Smooth muscle cell (in vitro differentiated cells): ENCODE measurements around the gene ANKFY1. TPM values are rescaled to one million over a fixed set of nuclear protein-coding genes. Genes with fewer than 3 reads are reported as not detected.
A peak's percentile ranks its signal among the peaks of the same experiment; 100 is the strongest.

Experiments
- DNase-seq: peaks from one replicate; lab custom pipeline; 2025; ENCODE audit not compliant: unreplicated experiment; lab: John Stamatoyannopoulos, UW
- H2AFZ ChIP-seq: fragments of 200-600 bp; sonication (generic); 2 replicates; pipeline ENCODE4 v1.6.0; 2016; ENCODE audit warnings: antibody characterized with exemption, low read depth, mild to moderate bottlenecking
- H3F3A ChIP-seq: fragments of 200-600 bp; sonication (generic); 2 replicates; pipeline ENCODE4 v1.6.0; 2017; ENCODE audit warnings: antibody characterized with exemption, low read depth
- H3K27ac ChIP-seq: fragments of 200-600 bp; sonication (generic); 2 replicates; pipeline ENCODE4 v1.5.1; 2016; ENCODE audit warnings: low read depth, mild to moderate bottlenecking
- H3K27me3 ChIP-seq: fragments of 200-600 bp; sonication (generic); 2 replicates; pipeline ENCODE4 v1.6.1; 2016; ENCODE audit warnings: low read depth, mild to moderate bottlenecking
- H3K36me3 ChIP-seq: fragments of 200-600 bp; sonication (generic); 2 replicates; pipeline ENCODE4 v1.5.1; 2016; ENCODE audit warnings: low read depth
- H3K4me1 ChIP-seq: fragments of 200-600 bp; sonication (generic); 2 replicates; pipeline ENCODE4 v1.5.1; 2016; ENCODE audit warnings: low read depth
- H3K4me2 ChIP-seq: fragments of 200-600 bp; sonication (generic); 2 replicates; pipeline ENCODE4 v1.6.0; 2016; ENCODE audit warnings: mild to moderate bottlenecking
- H3K4me3 ChIP-seq: fragments of 200-600 bp; sonication (generic); 2 replicates; pipeline ENCODE4 v1.5.1; 2016; ENCODE audit warnings: mild to moderate bottlenecking
- H3K79me2 ChIP-seq: fragments of 200-600 bp; sonication (generic); 2 replicates; pipeline ENCODE4 v1.6.0; 2016; ENCODE audit warnings: low read depth, mild to moderate bottlenecking
- H3K9ac ChIP-seq: fragments of 200-600 bp; sonication (generic); 2 replicates; pipeline ENCODE4 v1.6.0; 2016; ENCODE audit warnings: low read depth
- H3K9me3 ChIP-seq: fragments of 200-600 bp; sonication (generic); replicated peaks from 2 replicates; pipeline ENCODE4 v1.5.1; 2016; ENCODE audit warnings: low read depth
- H4K20me1 ChIP-seq: fragments of 200-600 bp; sonication (generic); 2 replicates; pipeline ENCODE4 v1.6.0; 2016; ENCODE audit warnings: low read depth
- WGBS: methylation state at CpG from one replicate; pipeline ENCODE4 v1.1.7; 2016; ENCODE audit warnings: low lambda C conversion rate; 5-methylcytosine and 5-hydroxymethylcytosine counted together
- polyA plus RNA-seq: library from polyadenylated mRNA; unstranded; fragments of >200 nt; fragmentation: Nextera tagmentation; extraction: Ambion mirVana; gene quantifications from 2 replicates; pipeline ENCODE4 v1.2.1, GENCODE V29; 2016
- total RNA-seq: library from RNA; depleted of rRNA; stranded (reverse); fragments of >200 nt; gene quantifications from 2 replicates; pipeline ENCODE4 v1.2.3, GENCODE V29; 2014
- TF ChIP-seq, protein P1 (sequence below): fragments of 200-600 bp; sonication (generic); IDR thresholded peaks from 2 replicates; pipeline ENCODE4 v1.5.1; 2017; ENCODE audit warnings: borderline replicate concordance, mild to moderate bottlenecking, antibody characterized with exemption; ENCODE audit not compliant: insufficient read depth, poor library complexity, severe bottlenecking

Gene ANKFY1
- total and polyA plus RNA-seq, 2 experiments from 2014 or later: 11.5 to 26.3 TPM

DNA sequence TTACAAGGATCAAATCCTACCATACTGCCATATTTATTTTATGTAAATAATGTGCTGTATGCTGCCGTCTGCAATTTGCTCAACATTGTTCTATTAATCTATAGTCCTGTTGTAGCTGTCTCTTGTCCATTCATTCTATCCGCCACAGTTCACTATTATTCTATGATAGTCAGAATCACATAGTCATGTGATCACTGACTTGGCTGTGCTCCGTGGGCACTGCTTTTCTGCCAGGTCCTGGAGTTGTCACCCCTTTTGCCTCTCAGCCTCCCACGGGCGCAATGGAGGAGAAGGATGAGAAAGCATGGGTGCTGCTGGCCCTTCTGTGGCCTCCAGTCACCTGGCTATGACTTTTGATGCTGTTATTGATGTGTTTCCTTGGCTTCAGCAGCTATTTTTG is 37.3 kb upstream of the ANKFY1 start:
- Histone ChIP-seq H3K9ac (no peak overlapping the region), H3K27me3 (no peaks in the 10 kb centered on the region), H3K27ac (no peak overlapping the region), H3K4me1 (peaks cover 4% of the 10 kb centered on the region), H3K4me3 (no peak overlapping the region), H4K20me1 (peaks cover 94% of the 10 kb centered on the region), H3F3A (no peaks in the 10 kb centered on the region), H3K79me2 (peaks cover 45% of the 10 kb centered on the region), H3K9me3 (no peaks in the 10 kb centered on the region), H3K36me3 (peaks cover 4% of the 10 kb centered on the region), H3K4me2 (no peak overlapping the region), H2AFZ (no peak overlapping the region)
- no peak for DNase-seq
- WGBS: 97% methylated on average over 5 of the region's 5 CpGs
- TF ChIP-seq, protein P1, sequence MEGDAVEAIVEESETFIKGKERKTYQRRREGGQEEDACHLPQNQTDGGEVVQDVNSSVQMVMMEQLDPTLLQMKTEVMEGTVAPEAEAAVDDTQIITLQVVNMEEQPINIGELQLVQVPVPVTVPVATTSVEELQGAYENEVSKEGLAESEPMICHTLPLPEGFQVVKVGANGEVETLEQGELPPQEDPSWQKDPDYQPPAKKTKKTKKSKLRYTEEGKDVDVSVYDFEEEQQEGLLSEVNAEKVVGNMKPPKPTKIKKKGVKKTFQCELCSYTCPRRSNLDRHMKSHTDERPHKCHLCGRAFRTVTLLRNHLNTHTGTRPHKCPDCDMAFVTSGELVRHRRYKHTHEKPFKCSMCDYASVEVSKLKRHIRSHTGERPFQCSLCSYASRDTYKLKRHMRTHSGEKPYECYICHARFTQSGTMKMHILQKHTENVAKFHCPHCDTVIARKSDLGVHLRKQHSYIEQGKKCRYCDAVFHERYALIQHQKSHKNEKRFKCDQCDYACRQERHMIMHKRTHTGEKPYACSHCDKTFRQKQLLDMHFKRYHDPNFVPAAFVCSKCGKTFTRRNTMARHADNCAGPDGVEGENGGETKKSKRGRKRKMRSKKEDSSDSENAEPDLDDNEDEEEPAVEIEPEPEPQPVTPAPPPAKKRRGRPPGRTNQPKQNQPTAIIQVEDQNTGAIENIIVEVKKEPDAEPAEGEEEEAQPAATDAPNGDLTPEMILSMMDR: no peak

DNA sequence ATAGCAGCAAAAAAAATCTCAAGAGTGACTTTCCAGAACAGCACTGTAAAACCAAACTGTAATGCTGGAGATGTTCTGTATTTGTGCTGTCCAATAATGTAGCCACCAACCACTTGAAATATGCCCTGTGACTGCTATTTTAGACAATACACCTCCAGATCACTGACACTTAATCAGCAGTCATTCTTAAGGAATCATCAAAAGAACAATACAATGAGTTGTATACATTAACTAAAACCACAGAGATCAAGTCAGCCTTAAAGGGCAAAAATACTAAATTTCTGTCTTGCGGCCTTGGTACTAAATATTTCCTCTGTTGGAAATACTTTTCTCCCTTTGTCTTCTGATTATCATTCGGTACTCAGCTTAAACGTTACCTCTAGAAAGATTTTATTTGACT is 33.6 kb upstream of the ANKFY1 start:
- H3K4me3 ChIP-seq: no peak overlapping the region
- no peaks in the 10 kb centered on the region for H3F3A ChIP-seq
- no peak for DNase-seq
- H3K27ac ChIP-seq: peak overlapping the region; percentile 4
- H3K4me1 ChIP-seq: peaks cover 4% of the 10 kb centered on the region
- H3K9me3 ChIP-seq: no peaks in the 10 kb centered on the region
- H2AFZ ChIP-seq: no peak overlapping the region
- H4K20me1 ChIP-seq: peaks cover 76% of the 10 kb centered on the region
- WGBS: 69% methylated on average over 3 of the region's 3 CpGs
- no peaks in the 10 kb centered on the region for H3K27me3 ChIP-seq
- H3K4me2 ChIP-seq: no peak overlapping the region
- no peaks in the 10 kb centered on the region for H3K36me3 ChIP-seq
- peaks cover 43% of the 10 kb centered on the region for H3K79me2 ChIP-seq
- TF ChIP-seq, protein P1: no peak
- H3K9ac ChIP-seq: no peak overlapping the region

DNA sequence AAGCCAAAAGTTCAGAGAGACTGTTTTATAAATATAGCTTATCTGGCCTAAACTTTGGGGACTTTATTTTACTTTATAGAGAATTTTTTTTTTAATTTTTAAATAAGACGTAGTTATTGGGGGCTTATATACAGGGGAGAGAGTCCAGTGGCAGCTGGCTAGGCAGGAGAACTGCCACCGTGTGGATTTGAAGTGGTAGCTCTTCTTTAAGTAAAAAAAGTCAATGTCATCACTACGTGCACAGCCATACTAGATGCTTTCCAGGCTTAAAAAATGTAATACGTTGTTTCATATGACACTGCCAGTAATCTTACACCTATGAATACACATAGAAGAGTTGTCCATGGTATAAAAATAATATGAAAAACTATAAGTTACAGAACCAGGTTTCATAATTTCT is 31.9 kb upstream of the ANKFY1 start:
- no peaks in the 10 kb centered on the region for H3F3A ChIP-seq
- no peak for DNase-seq
- H2AFZ ChIP-seq: no peak overlapping the region
- 70% methylated on average over 4 of the region's 4 CpGs for WGBS
- no peaks in the 10 kb centered on the region for H3K27me3 ChIP-seq
- H3K9ac ChIP-seq: no peak overlapping the region
- H3K4me1 ChIP-seq: peaks cover 4% of the 10 kb centered on the region
- peaks cover 35% of the 10 kb centered on the region for H3K79me2 ChIP-seq
- no peaks in the 10 kb centered on the region for H3K9me3 ChIP-seq
- H3K36me3 ChIP-seq: no peaks in the 10 kb centered on the region
- no peak overlapping the region for H3K4me3 ChIP-seq
- H3K4me2 ChIP-seq: no peak overlapping the region
- no peak overlapping the region for H3K27ac ChIP-seq
- TF ChIP-seq, protein P1: no peak
- peaks cover 71% of the 10 kb centered on the region for H4K20me1 ChIP-seq

DNA sequence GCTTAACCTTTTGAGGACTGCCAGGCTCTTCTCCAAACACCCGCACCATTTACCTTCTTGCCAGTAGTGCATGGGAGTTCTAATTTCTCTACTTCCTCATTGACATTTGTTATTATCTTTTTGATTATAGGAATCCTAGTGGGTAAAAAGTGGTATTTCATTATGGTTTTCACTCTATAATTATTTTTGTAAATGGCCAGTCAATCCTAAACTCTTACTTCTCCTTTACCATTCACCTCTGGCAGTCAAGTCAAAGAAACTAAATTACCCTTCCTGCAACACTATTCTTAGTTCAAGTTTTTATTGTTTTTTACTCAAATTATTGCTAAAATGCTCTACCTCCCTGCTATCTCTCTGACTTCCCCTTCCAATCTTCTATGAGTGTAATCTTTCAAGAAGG is 29.8 kb upstream of the ANKFY1 start:
- H3K27me3 ChIP-seq: no peaks in the 10 kb centered on the region
- no peak overlapping the region for H3K4me2 ChIP-seq
- H3K4me1 ChIP-seq: peaks cover 4% of the 10 kb centered on the region
- 95% methylated on average over 1 of the region's 1 CpG for WGBS
- no peak overlapping the region for H2AFZ ChIP-seq
- DNase-seq: no peak
- peaks cover 59% of the 10 kb centered on the region for H4K20me1 ChIP-seq
- H3K4me3 ChIP-seq: no peak overlapping the region
- H3F3A ChIP-seq: no peaks in the 10 kb centered on the region
- TF ChIP-seq, protein P1: no peak
- peaks cover 4% of the 10 kb centered on the region for H3K36me3 ChIP-seq
- H3K79me2 ChIP-seq: peaks cover 22% of the 10 kb centered on the region
- no peak overlapping the region for H3K9ac ChIP-seq
- H3K27ac ChIP-seq: no peak overlapping the region
- H3K9me3 ChIP-seq: no peaks in the 10 kb centered on the region
